T-helper 1 cell treated with Interleukin-12 subunit alpha and Interleukin-12 subunit beta and Interleukin-4 antibody, amounts not matched to agents 30 ng/mL and 1 ng/mL, for 36 hours (primary cell): ENCODE results near the gene PITPNM2. TPM values are rescaled to one million over a fixed set of nuclear protein-coding genes. Genes with fewer than 3 reads are reported as not detected.

Experiments used
- intact Hi-C: fragments of 100-400 bp; cut with micrococcal nuclease; formaldehyde crosslinking; loops from one replicate; pipeline ENCODE4 v1.15.1; 2024
- total RNA-seq: library from RNA; stranded (reverse); gene quantifications from 2 replicates; pipeline ENCODE4 v1.2.3, GENCODE V29; 2022

The PITPNM2 gene
- 17.5 and 19.1 TPM in 2 replicates for total RNA-seq

DNA sequence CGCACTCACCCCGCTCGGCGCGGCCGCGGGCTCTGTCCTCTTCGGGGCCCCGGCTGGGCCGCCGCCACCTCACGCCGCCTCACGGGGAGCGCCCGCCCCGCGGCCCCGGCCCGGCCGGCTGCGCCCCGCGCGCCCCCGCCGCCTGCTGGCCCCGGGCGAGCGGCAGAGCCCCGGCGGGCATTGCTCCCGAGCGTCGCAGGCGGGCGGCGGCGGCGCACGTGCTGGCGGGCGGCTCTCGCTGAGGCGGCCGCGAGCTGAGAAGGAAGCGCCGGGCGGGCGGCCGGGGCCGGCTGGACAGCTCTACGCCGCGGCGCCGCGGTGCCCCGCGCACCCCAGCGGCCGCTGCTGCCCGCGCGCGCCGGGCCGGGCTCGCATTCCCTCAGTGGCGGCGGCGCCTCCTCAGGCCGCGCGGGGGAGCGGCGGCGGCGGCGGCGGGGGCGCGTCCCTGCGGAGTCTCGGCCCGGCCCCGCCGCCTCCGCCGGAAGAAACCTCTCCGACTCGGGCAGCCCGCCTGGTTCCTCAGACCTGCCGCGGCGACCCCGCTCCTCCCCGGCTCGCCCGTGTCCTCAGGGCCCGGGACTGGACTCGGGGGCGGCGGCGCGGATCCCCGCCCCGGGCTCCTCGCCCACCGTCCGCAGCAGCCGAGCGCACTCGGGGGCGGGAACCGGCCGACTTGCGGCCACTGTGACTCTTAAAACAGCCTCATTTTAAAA lies at the start of gene PITPNM2:
PITPNM2 (minus strand) TSS at position 347 of the 713 bp plus-strand sequence. CDS start 116,500 bp downstream, outside the sequence.
- intact Hi-C loops: loop anchor here (1.0 to 10.0 kb wide), 6 partner anchors 32 to 316 kb away; partner anchors contain the start of genes HIP1R, MPHOSPH9, MTRFR and OGFOD2

DNA sequence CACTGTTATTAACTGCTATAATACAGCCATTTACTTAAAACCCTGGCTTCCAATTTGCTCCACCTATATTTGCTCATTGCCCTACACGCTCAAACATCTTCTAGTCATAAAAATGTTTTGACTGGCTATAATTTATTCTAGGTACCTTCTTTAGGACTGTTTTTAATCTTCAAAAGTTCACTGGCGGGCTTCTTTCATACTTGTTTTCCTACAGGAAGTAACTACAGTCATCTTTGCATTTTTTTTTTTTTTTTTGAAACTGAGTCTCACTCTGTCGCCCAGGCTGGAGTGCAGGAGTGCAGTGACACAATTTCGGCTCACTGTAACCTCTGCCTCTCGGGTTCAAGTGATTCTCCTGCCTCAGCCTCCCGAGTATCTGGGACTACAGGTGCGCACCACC lies 49.5 kb upstream of the PITPNM2 start:
- intact Hi-C loops: loop anchor here (1.0 to 5.0 kb wide), 3 partner anchors 22 to 157 kb away; no protein-coding TSS in a partner anchor

DNA sequence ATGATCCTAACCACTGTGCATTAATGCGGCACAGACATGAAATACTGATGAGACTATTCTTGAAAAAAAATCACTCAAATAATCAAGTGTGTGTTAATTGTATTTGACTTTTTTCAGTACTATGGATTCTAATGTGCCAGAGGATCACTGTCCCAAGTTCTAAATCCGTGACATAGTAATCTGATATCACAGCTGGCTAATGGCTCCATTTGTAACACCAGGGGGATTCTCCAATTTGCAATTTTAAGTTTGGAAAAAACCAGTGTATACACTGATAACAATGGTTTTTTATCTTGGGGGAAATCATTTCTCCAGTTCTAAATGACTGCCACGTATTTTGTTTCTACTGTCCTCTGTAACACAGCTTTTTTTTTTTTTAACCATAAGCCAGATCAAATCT lies 49.0 kb upstream of the PITPNM2 start:
- intact Hi-C loops: loop anchor here (1.0 to 5.0 kb wide), 3 partner anchors 23 to 157 kb away; no protein-coding TSS in a partner anchor

DNA sequence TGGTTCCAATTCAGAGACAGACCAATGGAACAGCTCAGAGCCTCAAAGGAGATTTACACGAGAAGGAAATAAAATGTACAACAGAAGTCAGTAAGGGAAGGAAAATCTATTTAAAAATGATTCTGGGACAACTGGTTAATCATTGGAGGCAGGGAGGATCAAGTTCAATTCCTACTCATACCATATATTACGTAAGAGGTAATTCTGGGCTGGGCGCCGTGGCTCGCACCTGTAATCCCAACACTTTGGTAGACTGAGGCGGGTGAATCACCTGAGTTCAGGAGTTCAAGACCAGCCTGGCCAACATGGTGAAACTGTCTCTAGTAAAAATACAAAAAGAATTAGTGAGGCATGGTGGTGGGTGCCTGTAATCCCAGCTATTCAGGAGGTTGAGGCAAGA lies 36.7 kb upstream of the PITPNM2 start:
- intact Hi-C loops: no loop called here

DNA sequence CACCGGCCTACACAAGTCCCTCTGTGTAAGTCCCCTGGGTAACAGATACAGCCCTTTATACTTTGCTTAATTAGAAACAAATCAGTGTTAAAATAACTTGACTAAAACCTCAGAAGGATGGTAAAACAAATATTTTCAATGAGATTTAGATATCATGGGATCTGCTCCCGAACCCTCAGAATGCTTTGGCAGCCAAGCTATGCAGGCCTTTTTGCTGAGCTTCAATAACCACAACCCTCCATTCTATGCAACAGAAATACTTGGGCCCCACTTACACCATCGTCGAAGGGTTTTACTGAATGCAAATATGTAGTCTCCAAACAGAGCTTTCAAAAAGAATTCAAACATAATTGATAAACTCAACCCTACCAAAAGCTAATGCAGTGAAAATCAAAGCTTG lies 29.3 kb upstream of the PITPNM2 start:
- intact Hi-C loops: no loop called here

DNA sequence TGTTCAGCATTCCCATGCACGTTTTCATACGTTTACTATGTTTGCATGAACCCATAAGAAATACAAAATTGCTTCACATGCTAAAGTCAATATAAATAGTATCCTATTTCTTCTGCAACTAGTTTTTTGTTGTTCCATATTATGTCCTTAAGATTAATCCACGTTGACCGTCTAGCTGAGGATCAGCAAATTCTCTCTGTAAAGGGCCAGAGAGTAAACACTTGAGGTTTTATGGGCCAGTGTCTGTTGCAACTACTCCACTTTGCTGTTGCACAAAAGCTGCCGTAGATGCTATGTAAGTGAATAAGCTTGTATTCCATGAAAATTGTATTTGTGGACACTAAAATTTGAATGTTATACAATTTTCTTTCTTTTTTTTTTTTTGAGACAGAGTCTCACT lies 21.1 kb upstream of the PITPNM2 start:
- intact Hi-C loops: no loop called here

DNA sequence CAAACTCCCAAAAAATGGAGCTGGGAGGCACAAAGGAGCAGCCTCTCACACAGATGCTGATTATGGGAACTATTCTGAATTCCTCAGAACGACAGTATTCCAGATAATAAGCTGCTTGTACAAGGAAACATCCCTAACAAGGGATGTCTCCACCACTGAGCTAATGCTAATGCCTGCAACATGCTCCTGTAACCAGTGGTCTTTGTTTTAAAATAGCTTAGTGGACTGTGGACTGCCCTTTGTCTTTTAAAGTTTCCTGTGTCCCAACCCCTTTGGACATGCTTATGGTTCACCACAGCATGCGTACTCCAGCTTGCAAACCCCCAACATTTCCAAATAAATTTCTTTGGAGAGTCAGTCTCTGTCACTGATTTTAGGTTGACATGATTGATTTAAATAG lies 16.4 kb upstream of the PITPNM2 start:
- intact Hi-C loops: no loop called here

DNA sequence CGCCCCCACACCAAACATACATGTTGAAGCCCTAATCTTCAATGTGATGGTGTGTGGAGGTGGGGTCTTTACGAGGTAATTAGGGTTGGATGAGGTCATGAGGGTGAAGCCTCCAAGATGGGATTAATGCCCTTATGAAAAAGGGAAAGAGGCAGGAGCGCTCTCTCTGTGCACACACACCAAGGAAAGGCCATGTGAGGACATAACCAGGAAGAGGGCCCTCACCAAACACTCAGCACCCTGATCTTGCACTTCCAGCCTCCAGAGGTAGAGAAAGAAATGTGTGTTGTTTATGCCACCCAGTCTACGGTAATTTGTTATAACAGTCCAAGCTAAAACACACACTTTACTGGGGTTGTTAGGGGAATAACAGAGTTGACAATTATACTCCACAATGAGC lies 14.6 kb upstream of the PITPNM2 start:
- intact Hi-C loops: no loop called here

DNA sequence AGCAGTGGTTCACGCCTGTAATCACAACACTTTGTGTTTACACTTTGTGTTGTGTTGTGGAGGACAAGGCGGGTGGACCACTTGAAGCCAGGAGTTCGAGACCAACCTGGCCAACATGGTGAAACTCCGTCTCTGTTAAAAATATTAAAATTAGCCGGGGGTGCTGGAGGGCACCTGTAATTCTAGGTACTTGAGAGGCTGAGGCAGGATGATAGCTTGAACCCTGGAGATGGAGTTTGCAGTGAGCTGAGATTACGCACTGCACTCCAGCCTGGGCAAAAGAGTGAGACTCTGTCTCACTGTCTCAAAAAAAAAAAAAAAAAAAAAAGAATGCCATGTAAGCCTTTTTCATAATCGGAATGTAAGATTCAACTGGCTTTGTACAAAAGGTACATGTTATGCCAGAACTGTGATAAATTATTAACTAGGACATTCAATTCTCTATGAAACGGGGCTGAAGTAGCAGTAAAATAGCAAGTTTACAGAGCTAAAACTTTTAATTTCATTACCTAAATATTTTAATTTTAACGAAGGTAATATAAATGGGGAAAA lies 13.9 kb upstream of the PITPNM2 start:
- intact Hi-C loops: no loop called here

DNA sequence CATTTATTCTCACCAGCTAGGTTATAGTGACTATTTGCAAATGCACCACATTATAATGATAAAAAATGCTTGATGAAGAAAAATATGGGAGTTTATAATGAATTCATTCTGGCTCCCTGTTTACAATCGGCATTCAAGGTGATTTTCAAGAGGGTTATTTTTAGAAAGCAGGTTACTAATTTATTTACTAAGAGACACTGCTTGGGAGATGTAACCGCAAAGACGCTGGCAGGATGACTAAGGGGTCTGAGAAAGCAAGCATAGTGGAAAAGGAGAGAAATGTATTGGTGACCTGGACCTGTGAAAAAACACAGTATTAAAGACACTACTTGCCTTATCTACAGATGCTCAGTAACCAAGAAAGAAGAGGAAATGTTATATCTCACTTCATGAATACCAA lies 13.3 kb upstream of the PITPNM2 start:
- intact Hi-C loops: no loop called here

DNA sequence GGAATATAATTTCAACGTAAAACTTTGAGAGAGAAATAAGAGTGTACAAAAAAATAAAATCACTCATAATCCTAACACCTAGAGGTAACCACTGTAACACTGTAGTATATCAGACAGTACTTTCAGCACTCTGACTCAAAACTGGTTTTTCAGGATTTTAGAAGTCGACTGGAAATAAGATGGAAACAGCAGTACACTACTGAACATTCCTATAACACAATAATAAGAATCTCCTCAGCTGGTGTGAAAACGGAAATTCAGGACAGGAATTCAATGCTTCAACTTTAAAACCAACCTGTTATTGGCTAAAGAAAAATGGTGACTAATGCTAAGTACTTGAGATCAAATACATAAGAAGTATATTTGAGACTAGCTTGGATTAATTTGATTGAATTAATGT lies 12.3 kb upstream of the PITPNM2 start:
- intact Hi-C loops: no loop called here

DNA sequence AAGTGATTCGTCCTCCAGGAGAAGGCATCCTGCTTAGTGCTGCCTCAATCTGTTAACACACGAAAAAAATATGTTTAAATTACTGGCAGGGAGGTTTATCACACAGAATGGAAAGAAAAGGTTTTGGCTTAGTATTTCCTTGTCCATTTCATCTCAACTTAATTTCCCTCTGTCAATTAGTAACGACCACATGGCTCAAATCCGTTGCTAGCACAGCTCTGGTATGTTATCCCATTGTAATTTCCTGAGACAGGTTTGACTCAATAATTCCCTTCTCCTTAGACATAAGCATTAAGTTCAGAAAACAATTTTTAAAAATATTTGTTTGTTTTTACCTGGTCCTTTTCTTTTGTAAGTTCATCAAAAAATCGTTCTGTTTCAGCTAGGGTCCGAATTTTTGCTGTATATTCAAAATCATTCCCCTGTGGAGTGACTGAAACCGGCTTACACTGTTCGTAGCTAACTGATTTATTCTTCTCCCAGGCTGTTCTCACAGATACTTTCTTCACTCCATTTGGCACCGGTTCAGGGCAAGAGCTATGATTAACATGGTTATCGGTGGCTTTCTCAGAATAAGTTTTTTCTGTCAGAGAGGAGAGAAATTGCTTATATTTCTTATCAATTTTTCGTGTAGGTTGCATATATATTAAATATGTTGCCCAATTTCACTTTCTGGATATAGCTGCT lies 10.1 kb upstream of the PITPNM2 start:
- intact Hi-C loops: no loop called here

DNA sequence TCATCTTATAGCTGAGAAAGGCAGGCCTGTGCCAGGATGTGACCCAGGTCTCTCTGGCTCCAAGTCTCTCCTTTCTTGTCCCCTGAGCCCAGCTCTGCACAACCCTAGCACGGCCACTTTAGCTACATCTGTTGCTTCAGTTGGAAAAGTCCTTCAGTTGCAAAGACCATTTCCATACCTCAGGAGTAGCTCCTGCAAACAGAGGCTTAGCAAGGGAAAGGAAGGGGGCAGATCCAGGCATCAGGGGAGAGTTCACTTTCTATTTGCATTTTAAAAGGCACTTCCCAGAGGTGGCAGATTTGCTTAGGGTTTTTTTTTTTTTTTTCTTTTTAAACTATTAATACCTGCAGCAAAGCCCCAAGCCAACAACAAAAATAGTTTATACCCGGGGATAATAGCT lies 3.0 kb upstream of the PITPNM2 start:
- intact Hi-C loops: loop anchor here (10.0 kb wide), 1 partner anchor 319 kb away; the partner anchor contains the start of gene HIP1R

DNA sequence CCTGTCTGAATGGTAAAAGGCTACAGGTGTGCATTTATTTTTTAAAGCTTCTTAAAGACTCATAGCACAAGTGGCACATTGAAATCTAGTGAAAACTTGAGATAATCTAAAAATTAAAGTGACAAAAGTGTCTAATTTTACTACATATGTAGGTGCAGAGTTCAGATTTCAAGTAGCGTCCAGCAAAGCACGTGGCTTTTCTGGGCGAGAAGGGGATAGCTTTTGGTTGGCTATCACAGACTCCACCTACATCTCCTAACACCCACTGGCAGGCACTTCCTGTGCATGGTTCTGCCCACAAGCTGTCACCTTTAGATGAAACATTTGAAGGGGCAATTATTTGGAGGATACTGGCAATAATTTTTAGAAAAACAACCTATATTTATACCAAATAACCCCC lies 1.9 kb upstream of the PITPNM2 start:
- intact Hi-C loops: loop anchor here (10.0 kb wide), 1 partner anchor 318 kb away; the partner anchor contains the start of gene HIP1R

DNA sequence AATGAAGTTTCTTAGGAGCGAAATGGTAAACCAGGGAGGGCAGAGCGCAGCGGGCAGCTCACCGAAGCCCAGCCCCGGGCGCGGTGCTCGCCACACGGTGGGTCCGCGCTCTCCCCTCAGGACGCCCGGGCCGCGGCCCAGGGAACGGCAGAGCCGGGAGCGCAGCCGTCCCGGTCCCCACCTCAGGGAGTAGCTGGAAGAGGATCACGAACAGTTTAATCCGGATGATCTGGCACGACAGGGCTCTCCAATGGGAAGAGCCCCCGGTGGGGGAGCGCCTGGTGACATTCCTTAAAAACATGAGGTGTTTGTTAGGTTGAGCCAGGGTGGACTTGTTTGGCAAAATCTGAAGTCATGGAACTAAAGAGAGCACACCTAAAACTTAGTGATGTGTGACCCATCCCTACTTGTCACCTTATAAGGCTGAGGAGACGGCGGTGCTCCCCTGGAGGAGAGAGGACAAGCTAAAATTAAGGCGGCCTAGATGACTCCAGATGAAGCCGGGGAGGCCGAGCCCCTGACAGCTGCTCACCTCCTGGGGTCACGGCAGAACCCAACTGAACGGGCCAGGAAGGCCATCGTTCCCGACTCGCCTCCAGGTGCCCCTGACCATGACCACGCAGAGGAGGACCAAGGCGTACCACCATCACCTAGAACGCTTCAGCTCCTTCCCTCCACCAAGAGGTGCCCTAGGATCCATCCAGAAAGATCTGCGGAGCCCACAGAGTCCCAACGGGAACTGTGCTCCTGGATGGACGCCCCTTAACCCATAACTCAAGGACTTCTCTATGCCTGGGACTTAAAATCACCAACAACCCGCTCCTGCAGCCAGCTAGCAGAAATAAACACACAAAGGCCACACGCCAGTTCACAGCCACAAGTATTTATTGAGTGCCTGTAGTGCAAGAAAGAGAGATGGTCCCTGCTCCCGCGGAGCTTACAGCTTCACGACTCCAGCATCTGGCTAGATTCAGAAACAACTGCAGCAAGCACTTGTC lies 866 bp upstream of the PITPNM2 start:
- intact Hi-C loops: loop anchor here (1.0 to 10.0 kb wide), 5 partner anchors 33 to 317 kb away; partner anchors contain the start of genes HIP1R, MPHOSPH9, MTRFR and OGFOD2

DNA sequence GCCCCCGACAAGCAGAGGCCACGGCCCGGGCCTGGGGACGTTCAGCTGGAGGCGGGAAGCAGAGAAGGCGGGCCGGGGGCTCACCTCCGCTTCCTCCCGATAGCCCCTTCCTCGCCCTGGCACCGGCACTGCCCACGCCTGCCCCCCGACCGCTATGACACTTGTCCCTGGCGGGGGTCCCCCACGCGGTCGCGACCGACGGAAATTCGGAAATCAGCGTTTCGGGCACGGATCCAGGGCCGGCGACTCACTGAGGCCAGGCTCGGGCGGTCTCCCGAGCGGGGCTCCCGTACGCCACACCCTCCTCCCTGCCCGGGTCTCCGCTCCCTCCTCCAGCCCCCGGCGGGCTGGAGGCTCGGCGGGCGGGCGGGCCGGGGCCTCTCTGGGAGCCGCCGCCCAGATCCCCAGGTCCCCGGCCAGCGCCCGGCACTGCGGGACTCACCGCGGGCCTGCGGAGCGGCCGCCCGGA lies 581 bp downstream of the PITPNM2 start:
- intact Hi-C loops: loop anchor here (1.0 to 10.0 kb wide), 5 partner anchors 32 to 316 kb away; partner anchors contain the start of genes HIP1R, MPHOSPH9, MTRFR and OGFOD2

DNA sequence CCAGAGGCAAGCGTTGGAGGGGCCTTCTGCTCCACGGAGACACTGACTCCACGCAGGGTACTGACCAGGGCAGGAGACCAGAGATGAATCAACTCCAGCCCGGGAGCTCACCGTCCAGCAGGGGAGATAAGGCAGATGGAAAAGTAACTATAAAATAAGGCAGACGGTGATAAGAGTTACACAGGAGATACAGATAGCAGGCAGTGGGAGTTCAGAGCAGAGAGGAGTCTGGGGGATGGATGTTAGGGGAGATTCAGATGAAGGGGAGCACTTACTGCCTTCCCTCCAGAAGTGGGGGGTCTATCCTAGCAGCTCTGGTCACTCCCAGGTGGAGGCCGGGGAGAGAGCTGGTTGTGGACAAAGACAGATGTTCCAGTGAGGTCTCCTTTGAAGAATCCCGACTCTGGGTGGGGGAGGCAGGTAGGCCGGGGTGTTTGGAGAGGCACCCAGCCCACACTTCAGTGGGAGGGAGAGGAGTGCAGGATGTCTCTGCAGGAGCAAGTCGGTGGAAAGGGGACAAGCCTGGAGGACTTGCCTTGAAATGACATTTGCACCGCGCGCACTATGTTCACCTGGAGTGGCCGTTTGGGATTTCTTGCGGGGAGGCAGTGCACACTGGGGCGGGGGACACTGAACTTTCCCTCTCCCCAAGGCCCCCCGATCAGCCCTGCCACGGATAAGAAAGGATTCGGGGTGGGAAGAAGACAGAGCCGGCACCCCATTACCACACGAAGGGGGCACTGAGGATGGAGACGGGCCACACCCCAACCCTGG lies 1.2 kb downstream of the PITPNM2 start:
- intact Hi-C loops: loop anchor here (1.0 to 10.0 kb wide), 5 partner anchors 31 to 315 kb away; partner anchors contain the start of genes HIP1R, MPHOSPH9, MTRFR and OGFOD2

DNA sequence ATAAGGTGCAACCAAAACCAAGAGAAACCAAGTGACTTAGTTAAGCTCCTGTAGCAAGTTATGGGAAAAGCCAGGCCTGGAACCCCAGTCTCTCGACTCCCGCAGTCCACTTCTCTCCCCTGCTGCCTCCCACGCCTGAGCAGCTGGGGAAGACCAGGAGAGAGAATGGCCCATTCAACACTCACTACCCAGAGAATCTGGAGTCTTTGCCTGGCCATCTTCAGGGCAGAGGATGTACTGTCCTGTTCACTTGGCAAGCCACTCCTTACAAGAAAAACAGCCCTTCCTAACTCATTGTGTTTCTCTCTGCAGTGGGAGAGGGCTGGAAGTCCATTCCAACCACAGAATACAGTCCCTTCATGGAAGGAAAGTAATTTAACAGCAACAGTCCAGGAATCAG lies 1.8 kb downstream of the PITPNM2 start:
- intact Hi-C loops: no loop called here

DNA sequence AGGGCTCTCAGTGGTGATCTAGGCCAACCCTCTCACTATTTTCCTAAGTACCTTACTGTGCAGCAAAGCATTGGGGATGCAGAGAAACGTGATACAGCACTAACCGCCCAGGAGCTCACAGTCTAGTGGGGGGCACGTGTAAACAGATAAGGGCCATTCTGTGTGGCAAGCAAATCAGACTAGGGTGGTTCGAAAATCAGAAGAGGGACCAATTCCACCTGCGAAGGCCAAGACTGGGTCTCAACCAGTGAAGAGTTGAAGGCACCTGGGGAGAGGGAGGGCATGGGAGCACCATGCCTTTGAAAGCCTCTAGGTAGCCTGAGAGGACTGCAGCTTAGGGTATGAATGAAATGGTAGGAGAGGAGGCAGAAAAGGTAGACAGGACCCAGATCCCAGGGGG lies 2.2 kb downstream of the PITPNM2 start:
- intact Hi-C loops: no loop called here

DNA sequence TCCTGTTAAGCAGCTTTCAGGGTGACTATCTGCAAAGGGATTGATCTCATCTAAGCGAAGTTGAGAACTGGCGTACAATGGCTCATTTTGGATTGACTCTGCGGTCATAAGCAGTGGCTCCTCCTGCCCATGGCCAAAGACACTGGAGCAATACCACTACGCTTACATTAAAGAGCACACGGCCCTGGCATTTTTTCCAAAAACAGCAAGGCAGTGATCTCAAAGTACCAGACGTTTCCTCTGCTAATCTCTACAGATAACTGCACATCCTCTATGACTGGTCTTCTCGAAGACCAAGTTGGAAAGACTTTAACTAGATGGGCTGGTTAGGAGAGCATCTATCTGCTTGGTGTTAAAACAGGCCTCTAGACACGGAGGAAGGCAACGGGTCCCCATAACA lies 2.7 kb downstream of the PITPNM2 start:
- intact Hi-C loops: no loop called here
